H1 (cell line): ENCODE measurements around the gene LLGL2. TPM values are rescaled to one million over a fixed set of nuclear protein-coding genes. Genes with fewer than 3 reads are reported as not detected.

Experiments used
- ASH2L ChIP-seq: fragments of 200-600, 300-600 bp; sonication (generic); IDR thresholded peaks from one replicate; pipeline ENCODE4 v1.7.1; 2017; ENCODE audit warnings: low read length
- BACH1 ChIP-seq: IDR thresholded peaks from 2 replicates; pipeline ENCODE4 v1.6.1; 2012; ENCODE audit warnings: low read length, improper control_type of control experiment
- CBX5 ChIP-seq: fragments of 300-800, 300-1000 bp; sonication (generic); IDR thresholded peaks from 2 replicates; pipeline ENCODE4 v1.7.1; 2016; ENCODE audit warnings: antibody characterized with exemption, low read length, low read depth
- CREB1 ChIP-seq: IDR thresholded peaks from 2 replicates; pipeline ENCODE4 v1.6.1; 2012; ENCODE audit warnings: inconsistent platforms
- HDAC2 ChIP-seq, 2 experiments: fragments of 300-600 bp in 1 of 2; sonication (generic) in 1 of 2; IDR thresholded peaks; 2 replicates each; pipeline ENCODE4 v1.6.1; 2011 to 2012; ENCODE audit warnings: low read depth in 2 of 2, low read length in 2 of 2, mild to moderate bottlenecking in 2 of 2, moderate library complexity in 2 of 2, borderline replicate concordance in 1 of 2, inconsistent platforms in 1 of 2
- KDM1A ChIP-seq: fragments of 200-600, 300-600 bp; sonication (generic); IDR thresholded peaks from 2 replicates; pipeline ENCODE4 v1.7.1; 2016; ENCODE audit warnings: mild to moderate bottlenecking, low read length, borderline replicate concordance
- KDM5A ChIP-seq: fragments of 200-600 bp; IDR thresholded peaks from 2 replicates; pipeline ENCODE4 v1.7.1; 2012; ENCODE audit warnings: mild to moderate bottlenecking, low read length, inconsistent platforms, mixed read lengths
- MAFK ChIP-seq: IDR thresholded peaks from 2 replicates; pipeline ENCODE4 v1.6.1; 2012; ENCODE audit warnings: low read depth, mild to moderate bottlenecking, improper control_type of control experiment, low read length
- NANOG ChIP-seq: IDR thresholded peaks from 2 replicates; pipeline ENCODE4 v1.6.1; 2011; ENCODE audit warnings: low read length, low read depth, mild to moderate bottlenecking, inconsistent platforms; ENCODE audit not compliant: insufficient read depth, poor library complexity, severe bottlenecking
- NRF1 ChIP-seq: IDR thresholded peaks from 2 replicates; pipeline ENCODE4 v1.6.1; 2011; ENCODE audit warnings: mild to moderate bottlenecking, low read depth, low read length, improper control_type of control experiment
- POLR2AphosphoS5 ChIP-seq: IDR thresholded peaks from 2 replicates; pipeline ENCODE4 v1.6.1; 2011; ENCODE audit warnings: low read depth, low read length
- POU5F1 ChIP-seq: IDR thresholded peaks from 2 replicates; pipeline ENCODE4 v1.6.1; 2011; ENCODE audit warnings: low read depth, mild to moderate bottlenecking, low read length, moderate library complexity
- RAD21 ChIP-seq, 2 experiments: IDR thresholded peaks in 1 of 2; conservative IDR thresholded peaks in 1 of 2; 2 replicates each; pipeline ENCODE4 v1.6.1; 2011; ENCODE audit warnings: low read depth in 2 of 2, low read length in 2 of 2, improper control_type of control experiment in 1 of 2, inconsistent platforms in 1 of 2, mild to moderate bottlenecking in 1 of 2, moderate library complexity in 1 of 2
- RXRA ChIP-seq: IDR thresholded peaks from 2 replicates; pipeline ENCODE4 v1.6.1; 2011; ENCODE audit warnings: low read depth, mild to moderate bottlenecking, low read length, moderate library complexity; ENCODE audit not compliant: insufficient read depth
- SAP30 ChIP-seq: fragments of 300-600 bp; sonication (generic); IDR thresholded peaks from 2 replicates; pipeline ENCODE4 v1.7.1; 2012; ENCODE audit warnings: low read length, moderate library complexity, mild to moderate bottlenecking, inconsistent platforms; ENCODE audit not compliant: insufficient read depth, insufficient replicate concordance
- SIN3A ChIP-seq, 2 experiments: IDR thresholded peaks in 1 of 2; conservative IDR thresholded peaks in 1 of 2; 2 replicates each; pipeline ENCODE4 v1.6.1; 2011 to 2012; ENCODE audit warnings: low read length in 2 of 2, improper control_type of control experiment in 1 of 2, low read depth in 1 of 2, mild to moderate bottlenecking in 1 of 2
- SIX5 ChIP-seq: IDR thresholded peaks from 2 replicates; pipeline ENCODE4 v1.6.1; 2011; ENCODE audit warnings: mild to moderate bottlenecking, low read depth, low read length
- SP2 ChIP-seq: IDR thresholded peaks from 2 replicates; pipeline ENCODE4 v1.6.1; 2012; ENCODE audit warnings: mild to moderate bottlenecking, low read length, inconsistent platforms
- TAF7 ChIP-seq: optimal IDR thresholded peaks from 2 replicates; pipeline ENCODE3; 2011; ENCODE audit warnings: low read depth, mild to moderate bottlenecking, inconsistent platforms, low read length, moderate library complexity, borderline replicate concordance
- TCF12 ChIP-seq: IDR thresholded peaks from 2 replicates; pipeline ENCODE4 v1.6.1; 2011; ENCODE audit warnings: low read depth, mild to moderate bottlenecking, low read length
- TEAD4 ChIP-seq: IDR thresholded peaks from 2 replicates; pipeline ENCODE4 v1.6.1; 2012; ENCODE audit warnings: low read depth, low read length, inconsistent platforms, mixed read lengths
- YY1 ChIP-seq: IDR thresholded peaks from 2 replicates; pipeline ENCODE4 v1.6.1; 2011; ENCODE audit warnings: low read depth, mild to moderate bottlenecking, low read length
- polyA plus RNA-seq, 7 experiments: library from polyadenylated mRNA; depleted of rRNA in 3 of 7; stranded (reverse) in 5 of 7; unstranded in 2 of 7; fragments of >200 nt in 5 of 7; fragments of 200-250 nt in 2 of 7; gene quantifications; 1 replicate in 5 of 7; 2 replicates in 1 of 7; 4 replicates in 1 of 7; pipeline versions ENCODE4 v1.2.1 to v1.2.3, GENCODE V29; 2011 to 2013; ENCODE audit warnings: missing spikeins in 2 of 7, mixed read lengths in 2 of 7
- total RNA-seq: library from RNA; stranded (reverse); fragmentation: NEBNext Ultra II Directional; extraction: Animal tissue kit (Norgen Biotek cat#: 25700); gene quantifications from 2 replicates; pipeline ENCODE4 v1.2.1, GENCODE V29; 2021
- TF ChIP-seq, protein P1 (sequence below): IDR thresholded peaks from 2 replicates; pipeline ENCODE4 v1.6.1; 2012; ENCODE audit warnings: inconsistent platforms

LLGL2 gene
- total and polyA plus RNA-seq, 2 of the 8 experiments (the other 6 are each of a cell fraction or from before 2014, with no cell fraction given): 64.5 to 77.1 TPM

DNA sequence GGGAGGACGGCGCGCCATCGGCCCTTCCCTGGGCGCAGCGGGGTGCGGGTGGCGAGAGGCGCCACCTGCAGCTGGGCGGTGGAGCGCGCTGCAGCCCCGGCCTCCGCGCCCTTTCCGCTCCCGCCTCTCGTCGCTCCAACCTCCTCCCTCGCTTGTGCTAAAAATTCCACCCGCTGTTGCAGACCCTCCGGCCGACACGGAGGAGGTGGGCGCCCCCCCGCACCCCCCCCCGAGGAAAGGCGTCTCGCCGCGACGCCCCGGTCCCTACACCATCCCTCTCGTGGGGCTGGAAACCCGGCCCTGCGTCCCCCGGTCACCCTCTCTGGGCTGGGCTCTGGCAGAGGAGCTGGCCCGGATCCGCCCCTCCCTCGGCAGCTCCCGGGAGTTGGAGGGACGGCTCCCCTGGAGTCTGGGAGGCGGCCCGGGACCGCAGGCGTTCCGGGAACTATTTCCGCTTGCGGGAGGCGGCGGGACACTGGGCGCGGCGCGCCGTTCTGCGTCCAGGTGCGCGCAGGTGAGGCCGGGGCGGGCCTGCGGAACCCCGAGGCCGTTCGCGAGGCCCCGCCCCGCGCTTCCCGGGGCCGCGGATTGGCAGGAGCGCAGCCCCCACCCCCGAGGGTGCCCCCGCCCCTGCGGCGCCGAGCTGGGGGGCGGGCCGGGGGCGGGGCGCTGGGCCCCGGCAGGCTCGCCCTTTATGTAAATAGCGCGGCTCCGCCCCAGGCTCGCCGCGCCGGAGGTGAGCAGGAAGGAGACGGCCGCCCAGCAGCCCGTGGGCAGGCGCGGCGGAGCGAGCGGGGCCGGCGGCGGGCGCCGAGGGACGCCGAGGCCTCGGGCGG is at the start of gene LLGL2 (continued):
- TF ChIP-seq CBX5: no peak
- no peak for TF ChIP-seq NANOG
- TF ChIP-seq TCF12: peak; percentile 75; the same call in 1 of the 2 replicates
- TF ChIP-seq TEAD4: no peak
- peak; percentile 35; the same call in 1 of the 2 replicates for TF ChIP-seq KDM1A
- TF ChIP-seq KDM5A: no peak
- TF ChIP-seq, protein P1, sequence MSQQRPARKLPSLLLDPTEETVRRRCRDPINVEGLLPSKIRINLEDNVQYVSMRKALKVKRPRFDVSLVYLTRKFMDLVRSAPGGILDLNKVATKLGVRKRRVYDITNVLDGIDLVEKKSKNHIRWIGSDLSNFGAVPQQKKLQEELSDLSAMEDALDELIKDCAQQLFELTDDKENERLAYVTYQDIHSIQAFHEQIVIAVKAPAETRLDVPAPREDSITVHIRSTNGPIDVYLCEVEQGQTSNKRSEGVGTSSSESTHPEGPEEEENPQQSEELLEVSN: peak; percentile 47
- peak; percentile 67 for TF ChIP-seq ASH2L
- TF ChIP-seq RAD21 (IDR thresholded peaks at IDR 0.05 in 1 of 2, conservative IDR thresholded peaks at IDR 0.05 in 1 of 2; ENCODE audit: low read depth in 2 of 2, low read length in 2 of 2): peak in 1 of 2 experiments; percentile 30; a peak in 1 of 4 replicates
- TF ChIP-seq POU5F1: no peak
- no peak for TF ChIP-seq RXRA
- TF ChIP-seq SIX5: no peak
- TF ChIP-seq SIN3A (conservative IDR thresholded peaks at IDR 0.05 in 1 of 2, IDR thresholded peaks at IDR 0.05 in 1 of 2; ENCODE audit: low read depth in 1 of 2, low read length in 2 of 2): peak; percentile 37 to 79; a peak in 2 of 4 replicates
- TF ChIP-seq SAP30: no peak
- TF ChIP-seq NRF1: no peak
- no peak for TF ChIP-seq TAF7
- TF ChIP-seq POLR2AphosphoS5: peak; percentile 66
- peak; percentile 29; the same call in 1 of the 2 replicates for TF ChIP-seq YY1
- no peak for TF ChIP-seq HDAC2 (IDR thresholded peaks at IDR 0.05; ENCODE audit: borderline replicate concordance in 1 of 2, low read depth in 2 of 2, low read length in 2 of 2)
- TF ChIP-seq SP2: no peak
- TF ChIP-seq MAFK: no peak
- TF ChIP-seq CREB1: no peak
- TF ChIP-seq BACH1: no peak
